ENCODE measurements around the gene RARRES2.

Gene RARRES2

GRCh38 chr7:150380463-150380862, 39.0 kb upstream of the RARRES2 start:
- no peak for TF ChIP-seq GATA1 (IDR thresholded peaks at IDR 0.05; ENCODE audit: low read depth, low read length)
- no peak for TF ChIP-seq POLR2A (IDR thresholded peaks at IDR 0.05; ENCODE audit: low read length)
- no peak for DNase-seq

GRCh38 chr7:150379441-150380379, 38.3 kb upstream of the RARRES2 start:
- TF ChIP-seq POLR2A (IDR thresholded peaks at IDR 0.05; ENCODE audit: low read length) (no peak), GATA1 (IDR thresholded peaks at IDR 0.05; ENCODE audit: low read depth, low read length) (no peak)
- peak; percentile 48 to 59 for DNase-seq

- DNase-seq: peak; percentile 92 to 95
- peak; percentile 95 for TF ChIP-seq POLR2A (IDR thresholded peaks at IDR 0.05; ENCODE audit: low read length)
- TF ChIP-seq GATA1 (IDR thresholded peaks at IDR 0.05; ENCODE audit: low read depth, low read length): no peak
Observed at GRCh38 chr7:150378853-150379440, 37.5 kb upstream of the RARRES2 start, which contains the start of gene ZNF775. Gene ZNF775 (plus strand): TSS chr7:150379330. CDS start chr7:150388471, 9,141 bp downstream.

- peak; percentile 58 to 60 for DNase-seq
- TF ChIP-seq GATA1 (IDR thresholded peaks at IDR 0.05; ENCODE audit: low read depth, low read length) (no peak), POLR2A (IDR thresholded peaks at IDR 0.05; ENCODE audit: low read length) (no peak)
Observed at GRCh38 chr7:150378115-150378852, 36.9 kb upstream of the RARRES2 start.

GRCh38 chr7:150377635-150378034, 36.2 kb upstream of the RARRES2 start:
- TF ChIP-seq POLR2A (IDR thresholded peaks at IDR 0.05; ENCODE audit: low read length) (no peak), GATA1 (IDR thresholded peaks at IDR 0.05; ENCODE audit: low read depth, low read length) (no peak)
- DNase-seq: no peak

GRCh38 chr7:150377196-150377595, 35.8 kb upstream of the RARRES2 start:
- no peak for DNase-seq

GRCh38 chr7:150376560-150376959, 35.1 kb upstream of the RARRES2 start:
- TF ChIP-seq GATA1 (IDR thresholded peaks at IDR 0.05; ENCODE audit: low read depth, low read length): no peak
- TF ChIP-seq POLR2A (IDR thresholded peaks at IDR 0.05; ENCODE audit: low read length): no peak
- DNase-seq: no peak

More at GRCh38 chr7:150377196-150377595, 35.8 kb upstream of the RARRES2 start:
- TF ChIP-seq GATA1 (IDR thresholded peaks at IDR 0.05; ENCODE audit: low read depth, low read length): no peak

GRCh38 chr7:150375662-150376521, 34.5 kb upstream of the RARRES2 start:
- no peak for DNase-seq
- TF ChIP-seq POLR2A (IDR thresholded peaks at IDR 0.05; ENCODE audit: low read length) (no peak), GATA1 (IDR thresholded peaks at IDR 0.05; ENCODE audit: low read depth, low read length) (no peak)

- TF ChIP-seq GATA1 (IDR thresholded peaks at IDR 0.05; ENCODE audit: low read depth, low read length): no peak
- no peak for TF ChIP-seq POLR2A (IDR thresholded peaks at IDR 0.05; ENCODE audit: low read length)
Observed at GRCh38 chr7:150374472-150374871, 33.0 kb upstream of the RARRES2 start.

GRCh38 chr7:150374026-150374425, 32.6 kb upstream of the RARRES2 start:
- no peak for DNase-seq
- TF ChIP-seq GATA1 (IDR thresholded peaks at IDR 0.05; ENCODE audit: low read depth, low read length) (no peak), POLR2A (IDR thresholded peaks at IDR 0.05; ENCODE audit: low read length) (no peak)

More at GRCh38 chr7:150374472-150374871, 33.0 kb upstream of the RARRES2 start:
- no peak for DNase-seq

- TF ChIP-seq POLR2A (IDR thresholded peaks at IDR 0.05; ENCODE audit: low read length) (no peak), GATA1 (IDR thresholded peaks at IDR 0.05; ENCODE audit: low read depth, low read length) (no peak)
- no peak for DNase-seq
Observed at GRCh38 chr7:150373049-150373801, 31.8 kb upstream of the RARRES2 start.

- TF ChIP-seq GATA1 (IDR thresholded peaks at IDR 0.05; ENCODE audit: low read depth, low read length) (no peak), POLR2A (IDR thresholded peaks at IDR 0.05; ENCODE audit: low read length) (no peak)
Observed at GRCh38 chr7:150372271-150373048, 31.0 kb upstream of the RARRES2 start.

More at GRCh38 chr7:150372271-150373048, 31.0 kb upstream of the RARRES2 start:
- DNase-seq: no peak

Measured in erythroblast (primary cell).